Measurements from ENCODE around the gene APBA1. TPM values are rescaled to one million over a fixed set of nuclear protein-coding genes. Genes with fewer than 3 reads are reported as not detected.

Gene APBA1
- polyA plus RNA-seq, 1 donor (not counting 4 experiments of a cell fraction or from before 2014, with no cell fraction given): 0.66 TPM

DNA sequence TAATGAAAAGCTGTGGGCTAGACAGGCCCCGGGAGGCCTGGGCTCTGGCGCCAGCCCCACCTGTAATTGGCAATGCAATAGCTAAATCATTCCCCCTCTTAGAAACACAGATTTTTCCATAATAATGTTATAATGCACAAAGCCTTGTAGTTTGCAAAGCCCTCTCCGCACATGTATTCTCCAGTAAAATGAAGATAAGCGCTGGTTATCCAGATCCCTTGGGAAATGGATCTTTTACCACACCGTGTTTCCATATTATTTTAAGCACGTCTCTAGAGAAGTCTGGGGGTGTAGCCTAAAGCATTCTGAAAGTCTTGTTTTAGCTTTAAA is 1.1 kb upstream of the APBA1 start:
- Histone ChIP-seq H2AFZ (ENCODE audit: control insufficient read depth, low read length) (peak overlapping the region; percentile 93), H3K9me1 (ENCODE audit: control insufficient read depth, extremely low read depth, insufficient read depth, low read length) (no peaks in the 10 kb centered on the region), H4K20me1 (ENCODE audit: control insufficient read depth, extremely low read depth, insufficient read depth, low read length) (no peaks in the 10 kb centered on the region), H3K9me3 (ENCODE audit: control insufficient read depth, low read depth, low read length) (no peaks in the 10 kb centered on the region), H3K36me3 (ENCODE audit: control insufficient read depth in 2 of 2, extremely low read depth in 1 of 2, insufficient read depth in 2 of 2, low read length in 2 of 2) (no peaks in the 10 kb centered on the region), H3K4me3 (ENCODE audit: control insufficient read depth in 2 of 3, extremely low read depth in 1 of 3, insufficient read depth in 2 of 3, low read depth in 1 of 3, low read length in 3 of 3) (peak overlapping the region in 2 of 3 experiments; percentile 68 to 71), H3K9ac (ENCODE audit: control insufficient read depth, extremely low read depth, insufficient read depth, low read length) (peak overlapping the region; percentile 51), H3K4me1 (ENCODE audit: control insufficient read depth, extremely low read depth, insufficient read depth, low read length) (peaks cover 27% of the 10 kb centered on the region), H3K27ac (ENCODE audit: control insufficient read depth, insufficient read depth, low read length) (no peak overlapping the region), H3K4me2 (ENCODE audit: control insufficient read depth, extremely low read depth, insufficient read depth, low read depth, low read length) (peak overlapping the region; percentile 95), H3K79me2 (ENCODE audit: control insufficient read depth, insufficient read depth, low read length) (no peaks in the 10 kb centered on the region), H3K27me3 (ENCODE audit: control insufficient read depth, extremely low read depth, insufficient read depth, low read length) (peaks cover 9% of the 10 kb centered on the region)
- DNase-seq (ENCODE audit: low read depth, low spot score): no peak
- no peak for TF ChIP-seq EZH2 (IDR thresholded peaks at IDR 0.05; ENCODE audit: low read length)
- TF ChIP-seq, protein P1, sequence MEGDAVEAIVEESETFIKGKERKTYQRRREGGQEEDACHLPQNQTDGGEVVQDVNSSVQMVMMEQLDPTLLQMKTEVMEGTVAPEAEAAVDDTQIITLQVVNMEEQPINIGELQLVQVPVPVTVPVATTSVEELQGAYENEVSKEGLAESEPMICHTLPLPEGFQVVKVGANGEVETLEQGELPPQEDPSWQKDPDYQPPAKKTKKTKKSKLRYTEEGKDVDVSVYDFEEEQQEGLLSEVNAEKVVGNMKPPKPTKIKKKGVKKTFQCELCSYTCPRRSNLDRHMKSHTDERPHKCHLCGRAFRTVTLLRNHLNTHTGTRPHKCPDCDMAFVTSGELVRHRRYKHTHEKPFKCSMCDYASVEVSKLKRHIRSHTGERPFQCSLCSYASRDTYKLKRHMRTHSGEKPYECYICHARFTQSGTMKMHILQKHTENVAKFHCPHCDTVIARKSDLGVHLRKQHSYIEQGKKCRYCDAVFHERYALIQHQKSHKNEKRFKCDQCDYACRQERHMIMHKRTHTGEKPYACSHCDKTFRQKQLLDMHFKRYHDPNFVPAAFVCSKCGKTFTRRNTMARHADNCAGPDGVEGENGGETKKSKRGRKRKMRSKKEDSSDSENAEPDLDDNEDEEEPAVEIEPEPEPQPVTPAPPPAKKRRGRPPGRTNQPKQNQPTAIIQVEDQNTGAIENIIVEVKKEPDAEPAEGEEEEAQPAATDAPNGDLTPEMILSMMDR (optimal IDR thresholded peaks at IDR 0.05 in 1 of 3, IDR thresholded peaks at IDR 0.05 in 1 of 3, conservative IDR thresholded peaks at IDR 0.05 in 1 of 3; ENCODE audit: extremely low read depth in 1 of 3, insufficient read depth in 2 of 3, low read length in 3 of 3): no peak
- dilution Hi-C loops (cut with MboI; ENCODE audit: extremely low pct_ligation_motif_present, low sequenced_read_pairs): no loop called here
- FAIRE-seq: no peak

DNA sequence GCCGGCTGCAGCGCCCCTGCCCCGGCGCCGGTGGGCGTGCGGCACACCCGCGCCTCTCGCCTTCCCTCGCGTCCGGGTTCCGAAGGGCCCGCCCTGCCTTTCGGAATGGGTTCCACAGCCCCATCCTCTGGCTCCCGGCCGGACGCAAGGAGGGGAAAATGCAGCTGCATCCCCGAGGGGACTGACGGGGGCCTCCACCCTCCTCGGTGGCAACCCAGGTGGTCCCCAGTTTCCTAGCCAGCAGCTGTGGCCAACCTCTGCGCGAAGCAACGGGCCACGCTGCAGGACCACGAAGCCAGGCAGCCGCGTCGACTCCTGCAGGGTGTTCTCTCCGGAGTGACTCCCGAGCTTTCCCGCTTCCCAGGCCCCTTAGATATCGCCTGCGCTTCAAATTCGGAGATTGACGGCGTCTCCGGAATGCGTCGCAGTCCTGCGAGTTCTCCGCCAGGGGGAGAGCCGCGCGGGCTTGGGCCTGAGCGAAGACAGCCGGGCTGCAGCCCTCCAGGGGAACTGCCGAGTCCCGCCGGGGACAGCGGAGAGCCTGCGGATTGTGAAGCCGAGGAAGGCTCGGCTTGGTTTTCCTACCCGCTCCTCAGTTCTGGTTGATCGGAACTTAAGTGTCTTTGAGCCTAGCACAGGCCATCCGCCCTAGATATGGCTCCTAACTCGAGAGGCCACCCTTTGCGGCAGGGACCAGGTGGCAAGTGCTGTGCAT is 582 bp upstream of the APBA1 start:
- peak overlapping the region; percentile 95 for H3K4me2 ChIP-seq (ENCODE audit: control insufficient read depth, extremely low read depth, insufficient read depth, low read depth, low read length)
- H3K27ac ChIP-seq (ENCODE audit: control insufficient read depth, insufficient read depth, low read length): no peak overlapping the region
- no peaks in the 10 kb centered on the region for H3K79me2 ChIP-seq (ENCODE audit: control insufficient read depth, insufficient read depth, low read length)
- FAIRE-seq (peak; percentile 58), DNase-seq (ENCODE audit: low read depth, low spot score) (peak; percentile 15)
- dilution Hi-C loops (cut with MboI; ENCODE audit: extremely low pct_ligation_motif_present, low sequenced_read_pairs): no loop called here
- H4K20me1 ChIP-seq (ENCODE audit: control insufficient read depth, extremely low read depth, insufficient read depth, low read length): no peaks in the 10 kb centered on the region
- H3K27me3 ChIP-seq (ENCODE audit: control insufficient read depth, extremely low read depth, insufficient read depth, low read length): peaks cover 10% of the 10 kb centered on the region
- H2AFZ ChIP-seq (ENCODE audit: control insufficient read depth, low read length): peak overlapping the region; percentile 93
- TF ChIP-seq, protein P1 (optimal IDR thresholded peaks at IDR 0.05 in 1 of 3, IDR thresholded peaks at IDR 0.05 in 1 of 3, conservative IDR thresholded peaks at IDR 0.05 in 1 of 3; ENCODE audit: extremely low read depth in 1 of 3, insufficient read depth in 2 of 3, low read length in 3 of 3): peak; percentile 71 to 94 (median 72)
- no peak for TF ChIP-seq EZH2 (IDR thresholded peaks at IDR 0.05; ENCODE audit: low read length)
- H3K4me1 ChIP-seq (ENCODE audit: control insufficient read depth, extremely low read depth, insufficient read depth, low read length): peaks cover 27% of the 10 kb centered on the region
- H3K4me3 ChIP-seq (ENCODE audit: control insufficient read depth in 2 of 3, extremely low read depth in 1 of 3, insufficient read depth in 2 of 3, low read depth in 1 of 3, low read length in 3 of 3): peak overlapping the region; percentile 57 to 71 (median 68)
- no peaks in the 10 kb centered on the region for H3K36me3 ChIP-seq (ENCODE audit: control insufficient read depth in 2 of 2, extremely low read depth in 1 of 2, insufficient read depth in 2 of 2, low read length in 2 of 2)
- H3K9me3 ChIP-seq (ENCODE audit: control insufficient read depth, low read depth, low read length): no peaks in the 10 kb centered on the region
- peak overlapping the region; percentile 51 for H3K9ac ChIP-seq (ENCODE audit: control insufficient read depth, extremely low read depth, insufficient read depth, low read length)
- H3K9me1 ChIP-seq (ENCODE audit: control insufficient read depth, extremely low read depth, insufficient read depth, low read length): no peaks in the 10 kb centered on the region

Data from keratinocyte (primary cell).